ENCODE measurements around the gene APCDD1L.
"Not testable (repeated sequence)": the region's sequence is repeated elsewhere in the genome, so short reads cannot be mapped to it uniquely, and the experiment has no call there.

APCDD1L gene

DNA sequence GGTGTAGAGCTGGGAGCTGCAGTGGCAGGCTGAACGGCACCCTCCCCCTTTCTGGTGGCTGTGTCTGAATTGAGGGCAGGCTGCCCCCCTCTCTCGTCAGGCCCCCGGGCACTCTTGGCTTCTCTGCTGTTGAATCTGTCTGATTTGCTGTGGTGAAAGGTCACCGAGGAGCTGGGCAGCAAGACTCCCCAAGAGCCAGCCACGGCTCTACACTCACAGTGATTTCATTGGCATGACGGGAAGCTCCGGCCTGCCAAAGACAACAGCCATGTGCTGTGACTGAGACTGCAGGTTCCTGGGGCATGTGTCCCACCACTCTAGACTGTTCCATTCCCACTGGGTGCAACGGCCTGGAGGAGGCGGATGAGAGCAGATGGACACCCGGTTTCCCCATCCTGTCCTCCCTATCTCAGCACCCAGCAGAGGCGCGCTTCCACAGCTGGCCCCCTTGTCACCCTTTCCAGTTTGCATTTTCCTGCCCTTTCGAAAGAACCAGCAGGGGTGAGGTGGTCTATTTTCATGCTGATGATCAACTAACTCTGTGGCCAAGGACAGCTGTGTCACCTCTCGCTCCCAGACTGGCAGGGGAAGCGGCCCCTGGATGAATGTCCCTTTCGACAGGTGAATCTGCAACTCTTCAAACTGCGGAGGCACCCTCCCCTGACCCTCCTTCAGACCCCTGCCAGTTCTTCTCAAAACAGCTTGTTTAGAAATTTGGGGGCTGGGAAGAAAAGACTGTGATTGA, 2.2 kb downstream of the APCDD1L start:
- Histone ChIP-seq H3K4me1 (peaks cover 4% of the 10 kb centered on the region; the same call in 1 of the 2 replicates), H3K4me3 (ENCODE audit: low read depth, low read length) (no peak overlapping the region), H3K36me3 (no peaks in the 10 kb centered on the region), H3K9me3 (no peaks in the 10 kb centered on the region), H3K27me3 (no peaks in the 10 kb centered on the region)
- DNase-seq: no peak
- TF ChIP-seq CTCF (IDR thresholded peaks at IDR 0.05; ENCODE audit: low read depth, low read length): no peak

DNA sequence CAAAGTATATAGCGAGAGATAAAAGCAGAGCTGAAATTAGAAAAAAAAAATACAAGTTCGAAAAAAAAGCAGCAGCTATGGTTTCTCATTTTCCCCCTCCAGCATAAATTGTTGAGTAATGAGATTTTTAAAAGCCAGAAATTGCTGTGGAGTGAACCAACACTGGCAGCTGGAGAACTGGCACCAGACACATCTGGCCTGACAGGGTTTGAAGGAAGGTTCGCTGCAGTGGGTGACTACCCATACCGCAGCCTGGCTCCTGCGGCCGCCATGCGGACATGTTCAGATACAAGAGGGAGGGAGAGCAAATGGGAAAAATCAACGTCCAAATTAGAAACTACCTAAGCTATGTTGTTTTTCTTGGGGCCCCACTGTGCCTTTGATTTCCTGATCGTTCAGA, 3.3 kb downstream of the APCDD1L start:
- H3K4me1 ChIP-seq: peaks cover 4% of the 10 kb centered on the region; the same call in 1 of the 2 replicates
- H3K4me3 ChIP-seq (ENCODE audit: low read depth, low read length): no peak overlapping the region
- DNase-seq: peak; percentile 29
- no peaks in the 10 kb centered on the region for H3K27me3 ChIP-seq
- no peak for TF ChIP-seq CTCF (IDR thresholded peaks at IDR 0.05; ENCODE audit: low read depth, low read length)
- no peaks in the 10 kb centered on the region for H3K36me3 ChIP-seq
- no peaks in the 10 kb centered on the region for H3K9me3 ChIP-seq

DNA sequence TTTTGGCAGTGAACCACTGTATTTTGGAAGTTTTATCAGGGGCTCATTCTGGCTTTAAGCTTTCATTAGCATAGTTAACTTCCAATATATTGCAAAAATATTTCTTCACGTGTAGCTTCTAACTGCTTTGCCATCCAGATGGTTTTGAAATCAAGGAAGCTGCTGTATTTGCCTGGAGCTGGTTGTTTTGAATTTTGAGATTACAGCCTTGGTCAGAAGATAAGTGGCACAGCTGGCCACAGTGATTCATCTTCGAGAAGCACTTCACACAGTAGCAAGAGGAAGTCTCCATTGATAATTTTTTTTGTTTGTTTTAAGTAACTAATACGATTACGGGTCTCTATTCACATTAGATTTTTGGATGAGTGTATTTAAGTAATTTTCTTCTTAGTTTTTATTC, 3.8 kb downstream of the APCDD1L start:
- H3K27me3 ChIP-seq: no peaks in the 10 kb centered on the region
- H3K4me1 ChIP-seq: peaks cover 4% of the 10 kb centered on the region; the same call in 1 of the 2 replicates
- TF ChIP-seq CTCF (IDR thresholded peaks at IDR 0.05; ENCODE audit: low read depth, low read length): no peak
- no peak for DNase-seq
- no peaks in the 10 kb centered on the region for H3K36me3 ChIP-seq
- H3K9me3 ChIP-seq: no peaks in the 10 kb centered on the region
- no peak overlapping the region for H3K4me3 ChIP-seq (ENCODE audit: low read depth, low read length)

- H3K4me3 ChIP-seq (ENCODE audit: low read depth, low read length): no peak overlapping the region
- H3K36me3 ChIP-seq: no peaks in the 10 kb centered on the region
- H3K9me3 ChIP-seq: no peaks in the 10 kb centered on the region
- H3K27me3 ChIP-seq: no peaks in the 10 kb centered on the region
- TF ChIP-seq CTCF (IDR thresholded peaks at IDR 0.05; ENCODE audit: low read depth, low read length): no peak
- peaks cover 4% of the 10 kb centered on the region; the same call in 1 of the 2 replicates for H3K4me1 ChIP-seq
- no peak for DNase-seq
Observed at GRCh38 chr20:58510921-58511320, 4.3 kb downstream of the APCDD1L start.

GRCh38 chr20:58508762-58509395, 6.3 kb downstream of the APCDD1L start:
- no peak for TF ChIP-seq CTCF (IDR thresholded peaks at IDR 0.05; ENCODE audit: low read depth, low read length)
- Histone ChIP-seq H3K4me1 (peaks cover 4% of the 10 kb centered on the region; the same call in 1 of the 2 replicates), H3K4me3 (ENCODE audit: low read depth, low read length) (no peak overlapping the region), H3K36me3 (no peaks in the 10 kb centered on the region), H3K27me3 (no peaks in the 10 kb centered on the region), H3K9me3 (no peaks in the 10 kb centered on the region)
- DNase-seq: no peak

DNA sequence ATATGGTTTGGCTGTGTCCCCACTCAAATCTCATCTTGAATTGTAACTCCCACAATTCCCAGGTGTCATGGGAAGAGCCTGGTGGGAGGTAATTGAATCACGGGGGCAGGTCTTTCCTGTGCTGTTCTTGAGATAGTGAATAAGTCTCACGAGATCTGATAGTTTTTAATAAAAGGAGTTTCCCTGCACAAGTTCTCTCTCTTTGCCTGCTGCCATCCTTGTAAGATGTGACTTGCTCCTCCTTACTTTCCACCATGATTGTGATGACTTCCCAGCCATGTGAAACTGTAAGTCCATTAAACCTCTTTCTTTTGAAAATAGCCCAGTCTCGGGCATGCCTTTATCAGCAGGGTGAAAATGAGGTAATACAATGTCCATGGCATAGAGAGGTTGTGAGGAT, 8.2 kb downstream of the APCDD1L start:
- H3K4me3 ChIP-seq (ENCODE audit: low read depth, low read length); H3K4me1 ChIP-seq; DNase-seq; H3K27me3 ChIP-seq; H3K9me3 ChIP-seq; H3K36me3 ChIP-seq: not testable (repeated sequence)
